SK-N-MC (cell line): Measurements from ENCODE around the gene GRPEL1.

Experiments used
- EZH2 ChIP-seq: fragments of 200-600 bp; sonication (generic); IDR thresholded peaks from one replicate; pipeline ENCODE4 v1.6.1; 2017; ENCODE audit warnings: antibody characterized with exemption
- POLR2AphosphoS5 ChIP-seq: IDR thresholded peaks from 2 replicates; pipeline ENCODE4 v1.6.1; 2012; ENCODE audit warnings: mild to moderate bottlenecking, low read depth, low read length, borderline replicate concordance

DNA sequence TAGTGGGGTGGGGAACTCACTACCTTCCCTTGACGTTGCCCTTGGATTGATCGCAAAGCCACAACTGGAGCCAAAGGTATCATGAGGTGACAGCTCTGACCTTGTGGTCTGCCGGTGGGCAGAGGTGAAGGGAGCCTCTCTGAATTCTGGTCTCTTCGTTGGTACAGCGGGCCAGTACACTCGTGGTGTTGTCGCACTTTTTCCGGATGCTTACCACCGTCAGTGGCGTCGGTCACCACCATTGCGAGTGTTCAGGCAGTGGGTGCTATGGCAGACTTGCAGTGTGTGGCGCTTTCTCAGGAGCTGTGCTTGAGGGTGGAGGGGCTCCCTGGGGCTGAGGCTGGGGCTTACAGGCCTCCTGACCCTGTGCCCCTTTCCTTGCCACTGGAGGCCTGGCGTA is 5.2 kb upstream of the GRPEL1 start:
- TF ChIP-seq POLR2AphosphoS5 (no peak), EZH2 (no peak)
